Tibial artery (tissue), 4 donors: ENCODE results near the gene IGIP.

Experiments
- DNase-seq, 2 donors: peaks; one replicate each; pipeline ENCODE4 v3.0.0-alpha.2; 2019
- H3K27ac ChIP-seq, 2 donors: fragments of 200-600 bp; sonication (generic) in 1 of 2; 1 replicate in 1 of 2; 2 replicates in 1 of 2; pipeline ENCODE4 v1.5.1; 2018 to 2019; ENCODE audit warnings: mild to moderate bottlenecking in 1 of 2
- H3K27me3 ChIP-seq, 2 donors: fragments of 200-600 bp; sonication (generic) in 1 of 2; one replicate each; pipeline versions ENCODE4 v1.5.1 to v1.6.0; 2016 to 2019
- H3K36me3 ChIP-seq, 3 donors: fragments of 200-600 bp; sonication (generic) in 2 of 3; one replicate each; pipeline ENCODE4 v1.5.1; 2016 to 2019; ENCODE audit warnings: mild to moderate bottlenecking in 2 of 3
- H3K4me1 ChIP-seq, 4 donors: fragments of 200-600 bp; sonication (generic) in 2 of 4; 1 replicate in 3 of 4; 2 replicates in 1 of 4; pipeline ENCODE4 v1.5.1; 2016 to 2019
- H3K4me3 ChIP-seq, 2 donors: fragments of 200-600 bp; sonication (generic) in 1 of 2; 1 replicate in 1 of 2; 2 replicates in 1 of 2; pipeline ENCODE4 v1.5.1; 2018 to 2019; ENCODE audit warnings: mild to moderate bottlenecking in 2 of 2
- H3K9me3 ChIP-seq, 3 donors: fragments of 200-600 bp; sonication (generic) in 1 of 3; one replicate each; pipeline ENCODE4 v1.5.1; 2016 to 2019
- intact Hi-C: fragments of 100-400 bp; cut with DNase I; formaldehyde crosslinking; loops from one replicate; pipeline ENCODE4 v1.15.0; 2023; ENCODE audit warnings: low total_unique reads
- TF ChIP-seq, protein P1 (sequence below), 2 experiments: fragments of 200-600 bp in 1 of 2; fragments of 450-650 bp in 1 of 2; IDR thresholded peaks; one replicate each; pipeline ENCODE4 v1.5.1; 2017 to 2019; ENCODE audit warnings: antibody characterized with exemption in 2 of 2, mild to moderate bottlenecking in 1 of 2, moderate library complexity in 1 of 2

The IGIP gene

DNA sequence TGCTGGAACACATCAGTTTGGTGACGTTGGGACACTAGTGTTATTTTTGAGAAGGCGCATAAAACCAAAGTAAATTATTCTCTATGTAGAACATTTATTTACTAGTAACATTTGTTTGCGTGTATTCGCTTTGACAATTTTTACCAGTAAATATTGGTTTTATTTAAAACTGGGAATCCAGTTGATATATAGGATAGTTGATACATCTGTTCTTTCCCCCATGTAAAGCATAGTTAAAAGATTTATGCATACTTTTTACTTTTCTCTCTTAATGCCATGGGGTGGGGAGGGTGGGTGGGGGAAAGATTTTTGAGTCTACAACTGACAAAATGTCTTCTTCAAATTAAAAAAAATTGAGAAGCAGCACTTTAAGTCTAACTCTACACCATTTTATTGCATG, at the start of gene IGIP:
TSS of gene IGIP (plus strand) at position 301 of the 400 bp plus-strand sequence. CDS start 2,540 bp downstream, outside the sequence.
- Histone ChIP-seq H3K27ac (no peak within 1 kb of the TSS), H3K27me3 (no peaks in the 10 kb centered on the region), H3K36me3 (no peaks in the 10 kb centered on the region), H3K4me1 (peaks cover 0 to 18% (median 2%) of the 10 kb centered on the region in 4 donors), H3K4me3 (no peak within 1 kb of the TSS), H3K9me3 (no peaks in the 10 kb centered on the region)
- TF ChIP-seq, protein P1, sequence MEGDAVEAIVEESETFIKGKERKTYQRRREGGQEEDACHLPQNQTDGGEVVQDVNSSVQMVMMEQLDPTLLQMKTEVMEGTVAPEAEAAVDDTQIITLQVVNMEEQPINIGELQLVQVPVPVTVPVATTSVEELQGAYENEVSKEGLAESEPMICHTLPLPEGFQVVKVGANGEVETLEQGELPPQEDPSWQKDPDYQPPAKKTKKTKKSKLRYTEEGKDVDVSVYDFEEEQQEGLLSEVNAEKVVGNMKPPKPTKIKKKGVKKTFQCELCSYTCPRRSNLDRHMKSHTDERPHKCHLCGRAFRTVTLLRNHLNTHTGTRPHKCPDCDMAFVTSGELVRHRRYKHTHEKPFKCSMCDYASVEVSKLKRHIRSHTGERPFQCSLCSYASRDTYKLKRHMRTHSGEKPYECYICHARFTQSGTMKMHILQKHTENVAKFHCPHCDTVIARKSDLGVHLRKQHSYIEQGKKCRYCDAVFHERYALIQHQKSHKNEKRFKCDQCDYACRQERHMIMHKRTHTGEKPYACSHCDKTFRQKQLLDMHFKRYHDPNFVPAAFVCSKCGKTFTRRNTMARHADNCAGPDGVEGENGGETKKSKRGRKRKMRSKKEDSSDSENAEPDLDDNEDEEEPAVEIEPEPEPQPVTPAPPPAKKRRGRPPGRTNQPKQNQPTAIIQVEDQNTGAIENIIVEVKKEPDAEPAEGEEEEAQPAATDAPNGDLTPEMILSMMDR (IDR thresholded peaks at IDR 0.05): no peak
- no peak for DNase-seq
- intact Hi-C loops: no loop called here

DNA sequence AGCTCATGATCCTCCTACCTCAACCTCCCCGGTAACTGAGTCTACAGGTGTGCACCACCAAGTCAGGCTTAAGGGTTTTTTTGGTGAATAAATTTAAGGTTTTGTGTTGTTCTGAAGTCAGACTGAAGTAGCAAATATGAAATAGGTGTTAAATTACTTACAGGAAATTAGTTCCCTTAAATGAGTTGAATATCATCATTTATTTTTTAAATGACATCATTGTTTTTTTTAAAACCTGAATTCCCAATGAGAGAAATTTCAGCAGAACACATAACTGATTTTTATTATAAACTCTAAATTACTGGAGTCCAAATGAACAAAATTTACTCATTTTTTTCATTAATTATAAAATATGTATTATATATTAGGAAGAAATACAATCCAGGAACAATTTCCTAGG, 49.6 kb upstream of the IGIP start:
- no peak for DNase-seq
- Histone ChIP-seq H3K36me3 (no peaks in the 10 kb centered on the region), H3K27me3 (peaks cover 0 to 5% of the 10 kb centered on the region in 2 donors), H3K4me1 (no peaks in the 10 kb centered on the region), H3K9me3 (no peaks in the 10 kb centered on the region), H3K4me3 (no peak overlapping the region), H3K27ac (no peak overlapping the region)
- intact Hi-C loops: no loop called here
- TF ChIP-seq, protein P1 (IDR thresholded peaks at IDR 0.05): no peak

DNA sequence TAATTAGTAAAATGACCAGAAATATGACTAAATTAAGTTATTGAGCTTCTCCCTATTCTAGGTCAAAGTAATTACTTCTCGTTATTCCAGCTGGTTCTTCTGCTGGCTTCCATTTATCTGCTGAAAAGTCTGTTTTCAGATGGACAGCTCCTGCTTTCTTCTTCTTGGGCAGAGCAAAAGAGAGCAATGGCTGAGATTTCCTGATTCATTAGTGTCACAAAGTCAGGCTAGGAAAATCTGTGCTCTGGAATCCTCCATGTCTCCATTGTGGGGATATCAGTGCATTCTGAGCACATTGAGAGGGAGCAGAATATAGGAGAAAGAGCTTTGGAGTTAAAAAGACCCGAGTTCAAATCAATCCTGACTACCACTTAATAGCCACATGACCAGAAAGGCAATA, 48.9 kb upstream of the IGIP start:
- Histone ChIP-seq H3K4me3 (no peak overlapping the region), H3K27me3 (peaks cover 0 to 5% of the 10 kb centered on the region in 2 donors), H3K36me3 (no peaks in the 10 kb centered on the region), H3K27ac (no peak overlapping the region), H3K9me3 (no peaks in the 10 kb centered on the region), H3K4me1 (no peaks in the 10 kb centered on the region)
- intact Hi-C loops: no loop called here
- TF ChIP-seq, protein P1 (IDR thresholded peaks at IDR 0.05): no peak
- no peak for DNase-seq

DNA sequence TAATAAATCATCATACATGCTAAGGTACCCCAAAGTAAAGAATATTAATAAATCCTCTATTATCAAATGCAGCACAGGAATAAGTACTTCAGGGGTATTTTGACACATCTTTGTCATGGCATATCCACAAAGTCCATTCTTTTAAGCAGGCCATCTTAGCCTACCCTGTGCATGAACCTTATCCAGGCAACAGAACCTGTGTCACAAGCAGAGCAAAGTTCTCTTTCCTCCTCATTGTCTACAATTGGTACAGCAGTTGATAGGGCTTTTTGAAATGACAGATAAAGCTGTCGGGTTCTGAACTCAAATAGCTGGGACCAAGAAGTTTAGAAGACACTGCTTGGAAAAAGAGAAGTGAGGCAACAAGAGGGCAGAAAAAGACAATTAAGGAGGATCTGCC, 42.6 kb upstream of the IGIP start:
- no peaks in the 10 kb centered on the region for H3K9me3 ChIP-seq
- no peaks in the 10 kb centered on the region for H3K36me3 ChIP-seq
- intact Hi-C loops: no loop called here
- no peaks in the 10 kb centered on the region for H3K27me3 ChIP-seq
- H3K27ac ChIP-seq: no peak overlapping the region
- H3K4me1 ChIP-seq: peaks cover 0 to 6% (median 0%) of the 10 kb centered on the region in 4 donors
- H3K4me3 ChIP-seq: no peak overlapping the region
- no peak for DNase-seq
- TF ChIP-seq, protein P1 (IDR thresholded peaks at IDR 0.05): no peak

DNA sequence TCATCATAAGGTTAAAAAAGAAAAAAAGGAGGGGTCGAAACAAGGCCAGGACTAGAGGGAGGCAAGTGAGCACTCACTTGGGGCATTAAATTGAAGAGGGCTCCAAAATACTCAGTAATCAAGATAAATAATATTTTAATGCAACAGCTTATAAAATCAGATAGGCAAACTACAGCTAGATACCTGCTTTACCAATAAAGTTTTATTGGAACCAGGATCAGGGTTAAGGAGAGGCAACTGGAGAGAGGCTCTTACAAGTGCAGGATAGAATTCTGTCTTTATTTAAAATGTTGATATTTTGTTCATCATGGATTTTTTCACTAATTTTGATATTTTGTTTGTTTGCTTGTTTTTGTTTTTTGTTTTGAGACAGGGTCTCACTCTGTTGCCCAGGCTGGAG, 42.1 kb upstream of the IGIP start:
- no peak overlapping the region for H3K27ac ChIP-seq
- no peak for DNase-seq
- H3K9me3 ChIP-seq: no peaks in the 10 kb centered on the region
- TF ChIP-seq, protein P1 (IDR thresholded peaks at IDR 0.05): no peak
- peaks cover 0 to 6% (median 0%) of the 10 kb centered on the region in 4 donors for H3K4me1 ChIP-seq
- intact Hi-C loops: no loop called here
- no peak overlapping the region for H3K4me3 ChIP-seq
- H3K36me3 ChIP-seq: no peaks in the 10 kb centered on the region
- no peaks in the 10 kb centered on the region for H3K27me3 ChIP-seq

DNA sequence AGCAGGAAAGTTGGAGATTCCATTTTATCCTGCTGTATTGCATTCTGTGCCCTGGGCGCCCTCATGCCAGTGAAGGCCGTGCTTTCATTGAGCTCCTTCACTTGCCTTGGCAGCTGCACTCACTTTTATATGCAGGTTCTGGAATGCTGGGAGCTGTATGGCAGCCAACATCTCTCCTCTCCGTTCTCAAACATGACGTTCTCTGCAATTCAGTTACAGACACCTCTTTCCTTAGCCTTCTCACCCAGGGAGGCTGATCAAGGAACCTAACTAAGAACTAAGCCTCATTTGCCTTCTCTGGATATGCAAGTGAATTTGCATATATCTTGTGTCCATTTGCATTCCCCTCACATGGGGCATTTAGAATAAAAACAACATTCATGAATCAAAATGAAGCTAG, 41.2 kb upstream of the IGIP start:
- TF ChIP-seq, protein P1 (IDR thresholded peaks at IDR 0.05): no peak
- peaks cover 0 to 2% (median 0%) of the 10 kb centered on the region in 3 donors for H3K9me3 ChIP-seq
- intact Hi-C loops: no loop called here
- no peak overlapping the region for H3K4me3 ChIP-seq
- no peaks in the 10 kb centered on the region for H3K27me3 ChIP-seq
- peaks cover 0 to 6% (median 0%) of the 10 kb centered on the region in 4 donors for H3K4me1 ChIP-seq
- H3K27ac ChIP-seq: no peak overlapping the region
- no peaks in the 10 kb centered on the region for H3K36me3 ChIP-seq
- no peak for DNase-seq
